Adrenal gland (tissue), 12 donors: ENCODE results near the gene KDSR. TPM values are rescaled to one million over a fixed set of nuclear protein-coding genes. Genes with fewer than 3 reads are reported as not detected.

Experiments
- DNase-seq, 7 donors: peaks; one replicate each; pipeline ENCODE4 v3.0.0-alpha.2; 2019 to 2020
- H3K27ac ChIP-seq, 5 donors: fragments of 200-600 bp; sonication (generic) in 4 of 5; 1 replicate in 3 of 5; 2 replicates in 2 of 5; pipeline versions ENCODE4 v1.5.1 to v1.8.0; 2016 to 2020; ENCODE audit warnings: mild to moderate bottlenecking in 1 of 5
- H3K27me3 ChIP-seq: fragments of 200-600 bp; 2 replicates; pipeline ENCODE4 v1.8.0; 2021
- H3K36me3 ChIP-seq, 2 donors: fragments of 200-600 bp; replicated peaks in 1 of 2; 1 replicate in 1 of 2; 2 replicates in 1 of 2; pipeline versions ENCODE4 v1.5.1 to v1.8.0; 2018 to 2022
- H3K4me1 ChIP-seq, 2 donors: fragments of 200-600 bp; replicated peaks in 1 of 2; 1 replicate in 1 of 2; 2 replicates in 1 of 2; pipeline versions ENCODE4 v1.5.1 to v1.8.0; 2018 to 2021
- H3K4me3 ChIP-seq, 4 donors: fragments of 200-600 bp; sonication (generic) in 3 of 4; one replicate each; pipeline ENCODE4 v1.5.1; 2016 to 2018
- H3K9me3 ChIP-seq, 3 donors: fragments of 200-600 bp; sonication (generic) in 1 of 3; replicated peaks in 1 of 3; 1 replicate in 2 of 3; 2 replicates in 1 of 3; pipeline versions ENCODE4 v1.5.1 to v1.8.0; 2016 to 2021
- POLR2A ChIP-seq, 2 donors: fragments of 450-650 bp; IDR thresholded peaks; one replicate each; pipeline ENCODE4 v1.6.1; 2017; ENCODE audit warnings: antibody characterized with exemption in 2 of 2, mild to moderate bottlenecking in 2 of 2, moderate library complexity in 1 of 2
- WGBS, 4 donors: extraction: QIAGEN DNeasy Blood & Tissue Kit in 2 of 4; methylation state at CpG; one replicate each; pipeline versions ENCODE4 v1.1.5 to v1.1.7; 2013 to 2017; 5-methylcytosine and 5-hydroxymethylcytosine counted together
- intact Hi-C, 2 donors: fragments of 100-400 bp; cut with DNase I; formaldehyde crosslinking; loops; one replicate each; pipeline versions ENCODE4 v1.14.1 to v1.15.0; 2022 to 2023
- polyA plus RNA-seq, 3 donors: library from polyadenylated mRNA; stranded (reverse); fragments of 200-250 nt in 2 of 3; fragments of 350-450 nt in 1 of 3; fragmentation: Illumina TruSeq in 1 of 3; extraction: RNeasy Lipid Tissue Mini Kit (QIAGEN cat#74804) in 1 of 3; gene quantifications; one replicate each; pipeline ENCODE4 v1.2.3, GENCODE V29; 2013 to 2014
- total RNA-seq, 9 donors: library from RNA; depleted of rRNA in 4 of 9; stranded (reverse); fragments of >200 nt in 4 of 9; fragments of 120-200 nt in 1 of 9; fragmentation: NEBNext Ultra II Directional in 1 of 9; extraction: Animal tissue kit (Norgen Biotek cat#: 25700) in 1 of 9; gene quantifications; one replicate each; pipeline versions ENCODE4 v1.1.0 to v1.2.4, GENCODE V29; 2013 to 2023
- TF ChIP-seq, protein P1 (sequence below), 6 experiments: fragments of 450-650 bp in 4 of 6; fragments of 200-600 bp in 2 of 6; sonication (generic) in 1 of 6; IDR thresholded peaks; 1 replicate in 5 of 6; 2 replicates in 1 of 6; pipeline versions ENCODE4 v1.5.1 to v1.8.0; 2016 to 2021; ENCODE audit warnings: antibody characterized with exemption in 6 of 6, mild to moderate bottlenecking in 2 of 6, moderate library complexity in 1 of 6
- donor health status: healthy with polysubstance abuse.
- donor health status: Bipolar disorder and iron deficiency.
- donor health status: DM: yes; HTN: yes; CAD: no.
- donor health status: DM: no; HTN: no; CAD: no.
- donor health status: DM: no; HTN: no; CAD: no.
- donor health status: DM: yes; HTN: yes; CAD: no.

The KDSR gene
- total and polyA plus RNA-seq, 12 donors: 8.2 to 102 (median 50.4) TPM

DNA sequence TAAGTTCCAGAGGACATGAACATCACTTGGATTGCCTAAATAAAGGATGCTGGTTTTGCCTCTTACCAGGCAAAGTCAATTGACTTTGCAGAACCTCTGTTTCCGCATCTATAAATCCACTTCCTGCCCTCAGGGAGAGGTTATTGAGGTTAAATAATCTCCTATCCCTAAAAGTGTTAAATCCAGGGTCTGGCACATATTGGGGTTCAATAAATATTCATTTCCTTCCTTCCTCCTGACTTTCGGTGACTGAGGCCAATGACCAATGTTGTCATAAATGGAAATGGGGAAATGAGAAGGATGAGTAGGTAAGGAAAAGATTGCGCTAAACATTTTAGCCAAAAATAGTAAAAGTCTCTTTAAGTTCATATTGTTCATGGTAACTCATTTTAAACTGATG is 63.5 kb downstream of the KDSR start:
- Histone ChIP-seq H3K27ac (no peak overlapping the region), H3K36me3 (no peaks in the 10 kb centered on the region), H3K9me3 (no peaks in the 10 kb centered on the region), H3K27me3 (no peaks in the 10 kb centered on the region), H3K4me1 (peaks cover 0 to 16% of the 10 kb centered on the region in 2 donors), H3K4me3 (no peak overlapping the region)
- no peak for DNase-seq
- 74 to 84% (median 78%) methylated on average over 3 of the region's 3 CpGs for WGBS, 4 donors
- TF ChIP-seq POLR2A (IDR thresholded peaks at IDR 0.05): no peak
- TF ChIP-seq, protein P1, sequence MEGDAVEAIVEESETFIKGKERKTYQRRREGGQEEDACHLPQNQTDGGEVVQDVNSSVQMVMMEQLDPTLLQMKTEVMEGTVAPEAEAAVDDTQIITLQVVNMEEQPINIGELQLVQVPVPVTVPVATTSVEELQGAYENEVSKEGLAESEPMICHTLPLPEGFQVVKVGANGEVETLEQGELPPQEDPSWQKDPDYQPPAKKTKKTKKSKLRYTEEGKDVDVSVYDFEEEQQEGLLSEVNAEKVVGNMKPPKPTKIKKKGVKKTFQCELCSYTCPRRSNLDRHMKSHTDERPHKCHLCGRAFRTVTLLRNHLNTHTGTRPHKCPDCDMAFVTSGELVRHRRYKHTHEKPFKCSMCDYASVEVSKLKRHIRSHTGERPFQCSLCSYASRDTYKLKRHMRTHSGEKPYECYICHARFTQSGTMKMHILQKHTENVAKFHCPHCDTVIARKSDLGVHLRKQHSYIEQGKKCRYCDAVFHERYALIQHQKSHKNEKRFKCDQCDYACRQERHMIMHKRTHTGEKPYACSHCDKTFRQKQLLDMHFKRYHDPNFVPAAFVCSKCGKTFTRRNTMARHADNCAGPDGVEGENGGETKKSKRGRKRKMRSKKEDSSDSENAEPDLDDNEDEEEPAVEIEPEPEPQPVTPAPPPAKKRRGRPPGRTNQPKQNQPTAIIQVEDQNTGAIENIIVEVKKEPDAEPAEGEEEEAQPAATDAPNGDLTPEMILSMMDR (IDR thresholded peaks at IDR 0.05): no peak
- intact Hi-C loops: loop anchor here in 1 of 2 donors (10.0 kb wide), 1 partner anchor 59 kb away; no protein-coding TSS in a partner anchor

- no peak for DNase-seq
- Histone ChIP-seq H3K4me1 (peaks cover 0 to 15% of the 10 kb centered on the region in 2 donors), H3K27ac (no peak overlapping the region)
Measured at GRCh38 chr18:63302636-63303405, 64.2 kb downstream of the KDSR start.

GRCh38 chr18:63302220-63302619 is 64.8 kb downstream of the KDSR start:
- TF ChIP-seq, protein P1 (IDR thresholded peaks at IDR 0.05): no peak
- TF ChIP-seq POLR2A (IDR thresholded peaks at IDR 0.05): no peak
- H3K36me3 ChIP-seq: no peaks in the 10 kb centered on the region
- H3K27ac ChIP-seq: no peak overlapping the region
- DNase-seq: no peak
- no peak overlapping the region for H3K4me3 ChIP-seq
- H3K4me1 ChIP-seq: peaks cover 0 to 9% of the 10 kb centered on the region in 2 donors
- no peaks in the 10 kb centered on the region for H3K27me3 ChIP-seq
- intact Hi-C loops: loop anchor here in 1 of 2 donors (10.0 kb wide), 1 partner anchor 57 kb away; no protein-coding TSS in a partner anchor
- H3K9me3 ChIP-seq: no peaks in the 10 kb centered on the region
- WGBS, 4 donors: 62 to 77% (median 73%) methylated on average over 4 of the region's 4 CpGs

More at GRCh38 chr18:63302636-63303405, 64.2 kb downstream of the KDSR start:
- no peaks in the 10 kb centered on the region for H3K9me3 ChIP-seq
- H3K4me3 ChIP-seq: no peak overlapping the region
- intact Hi-C loops: loop anchor here in 1 of 2 donors (10.0 kb wide), 1 partner anchor 58 kb away; no protein-coding TSS in a partner anchor
- H3K27me3 ChIP-seq: no peaks in the 10 kb centered on the region
- no peak for TF ChIP-seq POLR2A (IDR thresholded peaks at IDR 0.05)
- TF ChIP-seq, protein P1 (IDR thresholded peaks at IDR 0.05): no peak
- 63 to 72% (median 69%) methylated on average over 5 of the region's 5 CpGs for WGBS, 4 donors
- H3K36me3 ChIP-seq: no peaks in the 10 kb centered on the region

GRCh38 chr18:63301434-63301833 is 65.6 kb downstream of the KDSR start:
- Histone ChIP-seq H3K4me1 (peaks cover 0 to 5% of the 10 kb centered on the region in 2 donors), H3K27ac (no peak overlapping the region), H3K36me3 (no peaks in the 10 kb centered on the region), H3K9me3 (no peaks in the 10 kb centered on the region), H3K27me3 (no peaks in the 10 kb centered on the region), H3K4me3 (no peak overlapping the region)
- WGBS, 4 donors: 72 to 77% (median 75%) methylated on average over 9 of the region's 9 CpGs
- intact Hi-C loops: loop anchor here in 1 of 2 donors (10.0 kb wide), 1 partner anchor 57 kb away; no protein-coding TSS in a partner anchor
- no peak for TF ChIP-seq POLR2A (IDR thresholded peaks at IDR 0.05)
- TF ChIP-seq, protein P1 (IDR thresholded peaks at IDR 0.05): no peak
- peak in 1 of 7 donors; percentile 19 for DNase-seq
